Esophagus squamous epithelium (tissue), 4 donors: ENCODE measurements around the gene DLGAP1.

ENCODE experiments used
- POLR2A ChIP-seq, 4 donors: fragments of 450-650 bp; IDR thresholded peaks; one replicate each; pipeline ENCODE4 v1.6.1; 2017; ENCODE audit warnings: antibody characterized with exemption in 4 of 4, mild to moderate bottlenecking in 4 of 4, moderate library complexity in 3 of 4
- TF ChIP-seq, protein P1 (sequence below), 6 experiments: fragments of 450-650 bp in 4 of 6; fragments of 200-600 bp in 2 of 6; sonication (generic) in 2 of 6; IDR thresholded peaks; one replicate each; pipeline ENCODE4 v1.5.1; 2016 to 2019; ENCODE audit warnings: antibody characterized with exemption in 6 of 6, mild to moderate bottlenecking in 4 of 6, moderate library complexity in 4 of 6

DNA sequence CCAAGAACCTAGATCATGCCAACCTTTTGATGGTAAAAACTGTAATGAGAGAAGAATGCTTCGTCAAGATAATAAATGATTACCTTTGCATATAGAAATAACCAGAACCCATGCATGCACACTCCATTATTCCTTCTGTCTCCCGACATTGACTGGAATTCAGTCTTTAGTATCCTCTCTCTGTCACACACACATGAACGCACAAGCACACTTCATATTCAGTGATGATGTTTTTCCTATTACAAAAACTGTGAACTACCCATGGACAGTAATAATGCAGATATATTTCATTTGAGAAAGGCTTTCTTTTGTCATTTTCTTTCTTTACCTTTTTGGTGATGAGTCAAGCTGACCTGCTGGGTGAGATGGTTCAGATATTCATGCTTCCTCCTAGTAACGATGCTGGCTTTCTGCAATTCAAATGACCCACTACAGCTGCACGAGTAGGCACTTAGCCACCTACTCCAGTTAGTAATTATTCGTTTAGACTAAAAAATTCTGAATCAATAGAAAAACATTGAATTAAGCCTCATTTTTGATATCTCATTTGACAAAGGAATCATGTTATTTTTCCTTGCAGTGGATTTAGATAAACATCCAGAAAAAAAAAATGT is 623.0 kb downstream of the DLGAP1 start:
- TF ChIP-seq, protein P1, sequence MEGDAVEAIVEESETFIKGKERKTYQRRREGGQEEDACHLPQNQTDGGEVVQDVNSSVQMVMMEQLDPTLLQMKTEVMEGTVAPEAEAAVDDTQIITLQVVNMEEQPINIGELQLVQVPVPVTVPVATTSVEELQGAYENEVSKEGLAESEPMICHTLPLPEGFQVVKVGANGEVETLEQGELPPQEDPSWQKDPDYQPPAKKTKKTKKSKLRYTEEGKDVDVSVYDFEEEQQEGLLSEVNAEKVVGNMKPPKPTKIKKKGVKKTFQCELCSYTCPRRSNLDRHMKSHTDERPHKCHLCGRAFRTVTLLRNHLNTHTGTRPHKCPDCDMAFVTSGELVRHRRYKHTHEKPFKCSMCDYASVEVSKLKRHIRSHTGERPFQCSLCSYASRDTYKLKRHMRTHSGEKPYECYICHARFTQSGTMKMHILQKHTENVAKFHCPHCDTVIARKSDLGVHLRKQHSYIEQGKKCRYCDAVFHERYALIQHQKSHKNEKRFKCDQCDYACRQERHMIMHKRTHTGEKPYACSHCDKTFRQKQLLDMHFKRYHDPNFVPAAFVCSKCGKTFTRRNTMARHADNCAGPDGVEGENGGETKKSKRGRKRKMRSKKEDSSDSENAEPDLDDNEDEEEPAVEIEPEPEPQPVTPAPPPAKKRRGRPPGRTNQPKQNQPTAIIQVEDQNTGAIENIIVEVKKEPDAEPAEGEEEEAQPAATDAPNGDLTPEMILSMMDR (IDR thresholded peaks at IDR 0.05) = no peak
- no peak for TF ChIP-seq POLR2A (IDR thresholded peaks at IDR 0.05)
